Chondrocyte (in vitro differentiated cells): ENCODE data around the gene DNPEP. TPM values are rescaled to one million over a fixed set of nuclear protein-coding genes. Genes with fewer than 3 reads are reported as not detected.
A peak's percentile ranks its signal among the peaks of the same experiment; 100 is the strongest.

Source experiments
- DNase-seq: peaks from one replicate; pipeline ENCODE4 v3.0.0; 2021; ENCODE audit warnings: mixed read lengths, low spot score
- H3K27ac Mint-ChIP-seq: one replicate; pipeline ENCODE4 v1.8.0; 2021; ENCODE audit warnings: mild to moderate bottlenecking, moderate library complexity, mixed read lengths; ENCODE audit not compliant: unreplicated experiment
- H3K27me3 Mint-ChIP-seq: 2 replicates; pipeline ENCODE4 v1.8.0; 2021; ENCODE audit warnings: low read depth, mixed read lengths
- H3K36me3 Mint-ChIP-seq: 2 replicates; pipeline ENCODE4 v1.8.0; 2021; ENCODE audit warnings: low read depth, mixed read lengths
- H3K4me1 Mint-ChIP-seq: 2 replicates; pipeline ENCODE4 v1.8.0; 2021; ENCODE audit warnings: low read depth, mild to moderate bottlenecking, mixed read lengths
- H3K4me3 Mint-ChIP-seq: one replicate; pipeline ENCODE4 v1.8.0; 2021; ENCODE audit warnings: mild to moderate bottlenecking, moderate library complexity, mixed read lengths; ENCODE audit not compliant: unreplicated experiment
- H3K9me3 Mint-ChIP-seq: 2 replicates; pipeline ENCODE4 v1.8.0; 2021; ENCODE audit warnings: low read depth, mixed read lengths
- CTCF ChIP-seq: fragments of 200-600 bp; sonication (generic); IDR thresholded peaks from 2 replicates; pipeline ENCODE4 v1.5.0; 2021; ENCODE audit warnings: antibody characterized with exemption, mild to moderate bottlenecking, moderate library complexity
- total RNA-seq: library from RNA; stranded (reverse); gene quantifications from 3 replicates; pipeline ENCODE4 v1.2.1, GENCODE V29; 2021

The DNPEP gene
- total RNA-seq, 1 donor from 2014 or later, result 42.3 TPM

GRCh38 chr2:219352448-219353023 lies 35.2 kb downstream of the DNPEP start:
- Mint-ChIP-seq H3K4me1 (peaks cover 3% of the 10 kb centered on the region), H3K27ac (no peak overlapping the region), H3K9me3 (no peaks in the 10 kb centered on the region), H3K4me3 (no peak overlapping the region), H3K36me3 (peaks cover 2% of the 10 kb centered on the region), H3K27me3 (peaks cover 40% of the 10 kb centered on the region)
- peak; percentile 81 for TF ChIP-seq CTCF
- DNase-seq, result no peak

- Mint-ChIP-seq H3K27me3 (peaks cover 28% of the 10 kb centered on the region), H3K4me1 (peaks cover 3% of the 10 kb centered on the region), H3K9me3 (no peaks in the 10 kb centered on the region), H3K4me3 (peak overlapping the region; percentile 10), H3K36me3 (no peaks in the 10 kb centered on the region), H3K27ac (no peak overlapping the region)
- no peak for DNase-seq
- no peak for TF ChIP-seq CTCF
Measured at GRCh38 chr2:219350710-219351221, 36.9 kb downstream of the DNPEP start.

- Mint-ChIP-seq H3K9me3 (no peaks in the 10 kb centered on the region), H3K27ac (no peak overlapping the region), H3K36me3 (no peaks in the 10 kb centered on the region), H3K27me3 (peaks cover 27% of the 10 kb centered on the region), H3K4me3 (peak overlapping the region; percentile 10), H3K4me1 (peaks cover 3% of the 10 kb centered on the region)
- no peak for DNase-seq
- no peak for TF ChIP-seq CTCF
Measured at GRCh38 chr2:219350215-219350614, 37.5 kb downstream of the DNPEP start.

- Mint-ChIP-seq H3K9me3 (no peaks in the 10 kb centered on the region), H3K4me3 (no peak overlapping the region), H3K27me3 (peaks cover 29% of the 10 kb centered on the region), H3K27ac (no peak overlapping the region), H3K4me1 (peaks cover 7% of the 10 kb centered on the region), H3K36me3 (no peaks in the 10 kb centered on the region)
- no peak for TF ChIP-seq CTCF
- DNase-seq, result no peak
Measured at GRCh38 chr2:219344751-219345430, 42.8 kb downstream of the DNPEP start.

- peaks cover 3% of the 10 kb centered on the region for H3K36me3 Mint-ChIP-seq
- H3K27me3 Mint-ChIP-seq, result peaks cover 77% of the 10 kb centered on the region
- no peak overlapping the region for H3K27ac Mint-ChIP-seq
- H3K4me1 Mint-ChIP-seq, result peaks cover 2% of the 10 kb centered on the region
- DNase-seq, result no peak
- peaks cover 11% of the 10 kb centered on the region for H3K9me3 Mint-ChIP-seq
- H3K4me3 Mint-ChIP-seq, result no peak overlapping the region
- TF ChIP-seq CTCF, result no peak
Measured at GRCh38 chr2:219335373-219335786, 52.3 kb downstream of the DNPEP start.
